Measurements from ENCODE around the gene ABCC1. TPM values are rescaled to one million over a fixed set of nuclear protein-coding genes. Genes with fewer than 3 reads are reported as not detected.

ABCC1 gene
- total RNA-seq, 1 experiment from 2014 or later = 46.3 TPM

GRCh38 chr16:16162591-16162990 is 213.2 kb downstream of the ABCC1 start:
- no peaks in the 10 kb centered on the region for H3K9me3 Mint-ChIP-seq (ENCODE audit: low read depth, unreplicated experiment)
- no peak overlapping the region for H3K4me3 Mint-ChIP-seq (ENCODE audit: low read depth, unreplicated experiment)
- H3K27me3 Mint-ChIP-seq (ENCODE audit: unreplicated experiment) = no peaks in the 10 kb centered on the region
- TF ChIP-seq, protein P1, sequence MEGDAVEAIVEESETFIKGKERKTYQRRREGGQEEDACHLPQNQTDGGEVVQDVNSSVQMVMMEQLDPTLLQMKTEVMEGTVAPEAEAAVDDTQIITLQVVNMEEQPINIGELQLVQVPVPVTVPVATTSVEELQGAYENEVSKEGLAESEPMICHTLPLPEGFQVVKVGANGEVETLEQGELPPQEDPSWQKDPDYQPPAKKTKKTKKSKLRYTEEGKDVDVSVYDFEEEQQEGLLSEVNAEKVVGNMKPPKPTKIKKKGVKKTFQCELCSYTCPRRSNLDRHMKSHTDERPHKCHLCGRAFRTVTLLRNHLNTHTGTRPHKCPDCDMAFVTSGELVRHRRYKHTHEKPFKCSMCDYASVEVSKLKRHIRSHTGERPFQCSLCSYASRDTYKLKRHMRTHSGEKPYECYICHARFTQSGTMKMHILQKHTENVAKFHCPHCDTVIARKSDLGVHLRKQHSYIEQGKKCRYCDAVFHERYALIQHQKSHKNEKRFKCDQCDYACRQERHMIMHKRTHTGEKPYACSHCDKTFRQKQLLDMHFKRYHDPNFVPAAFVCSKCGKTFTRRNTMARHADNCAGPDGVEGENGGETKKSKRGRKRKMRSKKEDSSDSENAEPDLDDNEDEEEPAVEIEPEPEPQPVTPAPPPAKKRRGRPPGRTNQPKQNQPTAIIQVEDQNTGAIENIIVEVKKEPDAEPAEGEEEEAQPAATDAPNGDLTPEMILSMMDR (IDR thresholded peaks at IDR 0.05; ENCODE audit: unreplicated experiment) = no peak
- no TSS peak for BruUV-seq (replicated peaks)
- CTCF ChIA-PET = no interaction called here
- H3K36me3 Mint-ChIP-seq (ENCODE audit: insufficient read depth, unreplicated experiment) = no peaks in the 10 kb centered on the region
- H3K27ac Mint-ChIP-seq (ENCODE audit: unreplicated experiment) = no peak overlapping the region
- intact Hi-C loops (cut with micrococcal nuclease; ENCODE audit: unreplicated experiment) = no loop called here
- no peak for DNase-seq
- H3K4me1 Mint-ChIP-seq (ENCODE audit: low read depth, unreplicated experiment) = no peaks in the 10 kb centered on the region

GRCh38 chr16:16163109-16163508 is 213.7 kb downstream of the ABCC1 start:
- Mint-ChIP-seq H3K9me3 (ENCODE audit: low read depth, unreplicated experiment) (no peaks in the 10 kb centered on the region), H3K27ac (ENCODE audit: unreplicated experiment) (no peak overlapping the region), H3K4me1 (ENCODE audit: low read depth, unreplicated experiment) (no peaks in the 10 kb centered on the region), H3K36me3 (ENCODE audit: insufficient read depth, unreplicated experiment) (no peaks in the 10 kb centered on the region), H3K4me3 (ENCODE audit: low read depth, unreplicated experiment) (no peak overlapping the region), H3K27me3 (ENCODE audit: unreplicated experiment) (no peaks in the 10 kb centered on the region)
- BruUV-seq (replicated peaks) = no TSS peak
- DNase-seq = no peak
- intact Hi-C loops (cut with micrococcal nuclease; ENCODE audit: unreplicated experiment) = no loop called here
- TF ChIP-seq, protein P1 (IDR thresholded peaks at IDR 0.05; ENCODE audit: unreplicated experiment) = no peak
- CTCF ChIA-PET = no interaction called here

DNA sequence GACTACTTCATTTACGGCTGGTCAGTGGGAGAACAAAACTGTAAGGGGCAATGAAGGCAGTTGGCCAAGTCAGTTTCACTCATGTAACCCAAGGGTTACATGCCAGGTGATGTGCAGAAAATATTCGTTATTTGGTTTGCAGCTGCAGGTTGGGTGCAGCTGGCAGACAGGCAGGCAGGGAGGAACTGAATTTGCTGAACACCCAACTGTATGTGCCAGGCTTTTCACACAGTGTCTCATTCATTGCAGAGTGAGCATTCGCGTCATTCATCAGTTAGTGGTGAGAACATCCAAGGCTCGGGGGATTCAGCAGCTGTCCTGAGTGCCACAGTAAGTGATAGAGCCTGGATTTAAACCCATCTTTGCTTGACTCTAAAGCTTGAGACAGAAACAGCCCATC is 214.2 kb downstream of the ABCC1 start:
- H3K36me3 Mint-ChIP-seq (ENCODE audit: insufficient read depth, unreplicated experiment) = no peaks in the 10 kb centered on the region
- no peak overlapping the region for H3K4me3 Mint-ChIP-seq (ENCODE audit: low read depth, unreplicated experiment)
- H3K4me1 Mint-ChIP-seq (ENCODE audit: low read depth, unreplicated experiment) = no peaks in the 10 kb centered on the region
- CTCF ChIA-PET = no interaction called here
- H3K27me3 Mint-ChIP-seq (ENCODE audit: unreplicated experiment) = no peaks in the 10 kb centered on the region
- TF ChIP-seq, protein P1 (IDR thresholded peaks at IDR 0.05; ENCODE audit: unreplicated experiment) = no peak
- no peak for DNase-seq
- no peak overlapping the region for H3K27ac Mint-ChIP-seq (ENCODE audit: unreplicated experiment)
- H3K9me3 Mint-ChIP-seq (ENCODE audit: low read depth, unreplicated experiment) = no peaks in the 10 kb centered on the region
- intact Hi-C loops (cut with micrococcal nuclease; ENCODE audit: unreplicated experiment) = no loop called here
- BruUV-seq (replicated peaks) = no TSS peak

- Mint-ChIP-seq H3K27me3 (ENCODE audit: unreplicated experiment) (no peaks in the 10 kb centered on the region), H3K4me3 (ENCODE audit: low read depth, unreplicated experiment) (no peak overlapping the region), H3K36me3 (ENCODE audit: insufficient read depth, unreplicated experiment) (no peaks in the 10 kb centered on the region), H3K4me1 (ENCODE audit: low read depth, unreplicated experiment) (no peaks in the 10 kb centered on the region), H3K9me3 (ENCODE audit: low read depth, unreplicated experiment) (no peaks in the 10 kb centered on the region), H3K27ac (ENCODE audit: unreplicated experiment) (no peak overlapping the region)
- CTCF ChIA-PET = interaction anchor here (1.0 kb wide), 1 partner anchor 22 kb away, joined by 3 read pairs; no protein-coding TSS in a partner anchor
- intact Hi-C loops (cut with micrococcal nuclease; ENCODE audit: unreplicated experiment) = no loop called here
- BruUV-seq (replicated peaks) = no TSS peak
- TF ChIP-seq, protein P1 (IDR thresholded peaks at IDR 0.05; ENCODE audit: unreplicated experiment) = no peak
- DNase-seq = no peak
Observed at GRCh38 chr16:16164243-16164642, 214.8 kb downstream of the ABCC1 start.

Data from Calu3 (cell line).